KG1 (cell line): Measurements from ENCODE around the gene BYSL.

Experiments used
- DNase-seq: peaks from one replicate; lab custom pipeline; 2025; lab: John Stamatoyannopoulos, UW

Gene BYSL

GRCh38 chr6:41976794-41977484 is 55.6 kb downstream of the BYSL start:
- no peak for DNase-seq
